Measurements from ENCODE around the gene SERPINA4. TPM values are rescaled to one million over a fixed set of nuclear protein-coding genes. Genes with fewer than 3 reads are reported as not detected.
A peak's percentile ranks its signal among the peaks of the same experiment; 100 is the strongest.

SERPINA4 gene
- total and polyA plus RNA-seq, 2 of the 13 experiments (the other 11 are each of a cell fraction or from before 2014, with no cell fraction given): 39.1 to 57.8 TPM

GRCh38 chr14:94593749-94594431 is 32.6 kb downstream of the SERPINA4 start (continued):
- TF ChIP-seq FUBP1 (CRISPR knock-in tag; IDR thresholded peaks at IDR 0.05; ENCODE audit: borderline replicate concordance) (peak; percentile 40; the same call in 1 of the 2 replicates), LBX2 (CRISPR knock-in tag; IDR thresholded peaks at IDR 0.05; ENCODE audit: borderline replicate concordance) (peak; percentile 26; the same call in 1 of the 2 replicates), TFE3 (CRISPR knock-in tag; IDR thresholded peaks at IDR 0.05) (peak; percentile 95), ZNF136 (CRISPR knock-in tag; IDR thresholded peaks at IDR 0.05; ENCODE audit: low read depth) (no peak), UBTF (CRISPR knock-in tag; IDR thresholded peaks at IDR 0.05) (peak; percentile 69), BATF2 (CRISPR knock-in tag; IDR thresholded peaks at IDR 0.05) (no peak), CAMTA2 (CRISPR knock-in tag; IDR thresholded peaks at IDR 0.05; ENCODE audit: borderline replicate concordance) (no peak; the same call in 1 of the 2 replicates), ZNF678 (CRISPR knock-in tag; IDR thresholded peaks at IDR 0.05) (no peak), TRIM22 (IDR thresholded peaks at IDR 0.05) (no peak), ZNF562 (CRISPR knock-in tag; IDR thresholded peaks at IDR 0.05; ENCODE audit: borderline replicate concordance) (no peak), TRIM24 (CRISPR knock-in tag; IDR thresholded peaks at IDR 0.05) (peak; percentile 96), ZNF432 (CRISPR knock-in tag; IDR thresholded peaks at IDR 0.05; ENCODE audit: borderline replicate concordance) (no peak), THAP7 (CRISPR knock-in tag; IDR thresholded peaks at IDR 0.05) (0 out of 2 replicates have a peak, but pooled peaks have one; percentile 56), ZFY (CRISPR knock-in tag; IDR thresholded peaks at IDR 0.05) (no peak; the same call in 1 of the 2 replicates), SKI (IDR thresholded peaks at IDR 0.05; ENCODE audit: partially characterized antibody) (peak; percentile 100), RCOR2 (CRISPR knock-in tag; IDR thresholded peaks at IDR 0.05) (peak; percentile 97), ZFP62 (CRISPR knock-in tag; IDR thresholded peaks at IDR 0.05) (no peak), MTF1 (CRISPR knock-in tag; IDR thresholded peaks at IDR 0.05) (peak; percentile 70; the same call in 1 of the 2 replicates), GATAD1 (CRISPR knock-in tag; IDR thresholded peaks at IDR 0.05) (peak; percentile 80), ATAD3A (CRISPR knock-in tag; IDR thresholded peaks at IDR 0.05) (no peak), ZNF713 (CRISPR knock-in tag; IDR thresholded peaks at IDR 0.05) (no peak)

Measured in HepG2 (cell line).